HCT116 (cell line): ENCODE measurements around the gene HK3. TPM values are rescaled to one million over a fixed set of nuclear protein-coding genes. Genes with fewer than 3 reads are reported as not detected.
A peak's percentile ranks its signal among the peaks of the same experiment; 100 is the strongest.

Source experiments
- ATAC-seq: fragments of 200-7000 bp; cut with Tn5 transposase; 2 replicates; pipeline ENCODE4 v1.9.1; 2020; ENCODE audit warnings: mild to moderate bottlenecking, moderate library complexity
- BruUV-seq: library from RNA; stranded (reverse); fragments of 400-500 nt; replicated peaks from 2 replicates; lab custom pipeline; 2021; lab: Mats Ljungman, UMichigan
- CTCF ChIA-PET: fragments of 300-600 bp; sonication (Branson Sonifier 250); formaldehyde crosslinking; loops from one replicate; lab custom pipeline; 2021; ENCODE audit warnings: antibody characterized with exemption; lab: Charles Lee
- POLR2A ChIA-PET: fragments of 300-600, 350-600 bp; sonication (Branson Sonifier 250); formaldehyde crosslinking; loops from one replicate; lab custom pipeline; 2021; ENCODE audit warnings: antibody characterized with exemption; lab: Charles Lee
- RAD21 ChIA-PET, 2 experiments: fragments of 300-600 bp; sonication (Branson Sonifier 250); formaldehyde crosslinking; loops; one replicate each; lab custom pipeline; 2023; ENCODE audit warnings: low total read pairs in 2 of 2; ENCODE audit not compliant: uncharacterized antibody in 2 of 2, unreplicated experiment in 2 of 2, low non-redundant PET in 1 of 2; lab: Charles Lee
- DNase-seq: peaks from one replicate; pipeline ENCODE4 v3.0.0-alpha.2; 2010; ENCODE audit warnings: low read depth, low spot score
- H2AFZ ChIP-seq: fragments of 200-600 bp; shearing (Covaris generic), sonication (generic); 2 replicates; pipeline ENCODE4 v1.6.1; 2017; ENCODE audit warnings: low read depth, mixed run types, mixed read lengths, antibody characterized with exemption, low read length; ENCODE audit not compliant: poor library complexity, severe bottlenecking
- H3K27ac ChIP-seq: 2 replicates; pipeline ENCODE4 v1.5.1; 2012; ENCODE audit warnings: low read depth, low read length
- H3K27me3 ChIP-seq: fragments of 200-600 bp; sonication (generic); 2 replicates; pipeline ENCODE4 v1.6.1; 2016; ENCODE audit warnings: mixed run types, low read length, mixed read lengths; ENCODE audit not compliant: insufficient read depth
- H3K36me3 ChIP-seq, 2 experiments: fragments of 200-500 bp in 1 of 2; fragments of 200-600 bp in 1 of 2; sonication (Bioruptor generic) in 1 of 2; sonication (generic) in 1 of 2; 2 replicates each; pipeline versions ENCODE4 v1.5.1 to v1.6.1; 2014 to 2016; ENCODE audit warnings: low read length in 2 of 2, inconsistent platforms in 1 of 2, mixed read lengths in 1 of 2, mixed run types in 1 of 2; ENCODE audit not compliant: insufficient read depth in 2 of 2, control insufficient read depth in 1 of 2
- H3K4me1 ChIP-seq, 2 experiments: fragments of 200-600 bp in 1 of 2; sonication (generic) in 1 of 2; 2 replicates each; pipeline versions ENCODE4 v1.5.1 to v1.6.1; 2012 to 2017; ENCODE audit warnings: low read length in 2 of 2, inconsistent platforms in 1 of 2, mild to moderate bottlenecking in 1 of 2, mixed read lengths in 1 of 2, mixed run types in 1 of 2, moderate library complexity in 1 of 2; ENCODE audit not compliant: insufficient read depth in 2 of 2, control insufficient read depth in 1 of 2
- H3K4me2 ChIP-seq: fragments of 200-600 bp; sonication (generic); 2 replicates; pipeline ENCODE4 v1.6.1; 2017; ENCODE audit warnings: mixed run types, low read length, mixed read lengths
- H3K4me3 ChIP-seq, 2 experiments: fragments of 200-600 bp in 1 of 2; sonication (generic) in 1 of 2; replicated peaks in 1 of 2; 2 replicates each; pipeline ENCODE4 v1.5.1; 2011 to 2016; ENCODE audit warnings: low read length in 2 of 2, control low read depth in 1 of 2, low read depth in 1 of 2, mild to moderate bottlenecking in 1 of 2, mixed read lengths in 1 of 2, mixed run types in 1 of 2
- H3K79me2 ChIP-seq: fragments of 200-600 bp; sonication (generic); 2 replicates; pipeline ENCODE4 v1.6.1; 2017; ENCODE audit warnings: mild to moderate bottlenecking, mixed run types, low read length, moderate library complexity, mixed read lengths; ENCODE audit not compliant: insufficient read depth
- H3K9ac ChIP-seq: fragments of 200-600 bp; sonication (generic); 2 replicates; pipeline ENCODE4 v1.6.1; 2016; ENCODE audit warnings: low read length, mixed read lengths
- H3K9me2 ChIP-seq: fragments of 200-600 bp; sonication (generic), shearing (Covaris generic); 2 replicates; pipeline ENCODE4 v1.6.1; 2017; ENCODE audit warnings: mixed run types, mild to moderate bottlenecking, moderate library complexity; ENCODE audit not compliant: insufficient read depth
- H3K9me3 ChIP-seq, 2 experiments: fragments of 200-500 bp in 1 of 2; fragments of 200-600 bp in 1 of 2; sonication (Bioruptor generic) in 1 of 2; sonication (generic) in 1 of 2; 2 replicates each; pipeline ENCODE4 v1.6.1; 2014 to 2017; ENCODE audit warnings: low read length in 2 of 2, mixed read lengths in 2 of 2, inconsistent platforms in 1 of 2, low read depth in 1 of 2, mild to moderate bottlenecking in 1 of 2, mixed run types in 1 of 2, moderate library complexity in 1 of 2; ENCODE audit not compliant: control insufficient read depth in 1 of 2, insufficient read depth in 1 of 2
- H4K20me1 ChIP-seq: fragments of 200-600 bp; sonication (generic), shearing (Covaris generic); 2 replicates; pipeline ENCODE4 v1.6.1; 2017; ENCODE audit warnings: mixed run types, mild to moderate bottlenecking, moderate library complexity; ENCODE audit not compliant: insufficient read depth
- ATF3 ChIP-seq: IDR thresholded peaks from 2 replicates; pipeline ENCODE4 v1.6.1; 2012
- CEBPB ChIP-seq: IDR thresholded peaks from 2 replicates; pipeline ENCODE4 v1.6.1; 2012; ENCODE audit warnings: low read depth
- CTCF ChIP-seq, 3 experiments: fragments of 200-600 bp in 1 of 3; sonication (generic) in 1 of 3; IDR thresholded peaks in 2 of 3; conservative IDR thresholded peaks in 1 of 3; 2 replicates each; pipeline ENCODE4 v1.5.1; 2012 to 2017; ENCODE audit warnings: low read depth in 2 of 3, low read length in 2 of 3, antibody characterized with exemption in 1 of 3, borderline replicate concordance in 1 of 3, control low read depth in 1 of 3, mild to moderate bottlenecking in 1 of 3, mixed read lengths in 1 of 3, mixed run types in 1 of 3, moderate library complexity in 1 of 3; ENCODE audit not compliant: insufficient read depth in 1 of 3
- EGR1 ChIP-seq: IDR thresholded peaks from 2 replicates; pipeline ENCODE4 v1.6.1; 2012; ENCODE audit warnings: low read depth
- FOSL1 ChIP-seq: IDR thresholded peaks from 2 replicates; pipeline ENCODE4 v1.6.1; 2012; ENCODE audit warnings: low read depth
- JUND ChIP-seq: IDR thresholded peaks from 2 replicates; pipeline ENCODE4 v1.6.1; 2012
- POLR2A ChIP-seq: IDR thresholded peaks from 2 replicates; pipeline ENCODE4 v1.7.0; 2011; ENCODE audit warnings: borderline replicate concordance; ENCODE audit not compliant: insufficient read depth, insufficient read length; ENCODE audit errors: extremely low read depth
- POLR2AphosphoS5 ChIP-seq: IDR thresholded peaks from 2 replicates; pipeline ENCODE4 v1.6.1; 2011; ENCODE audit warnings: mild to moderate bottlenecking, low read depth, low read length, moderate library complexity
- REST ChIP-seq: IDR thresholded peaks from 2 replicates; pipeline ENCODE4 v1.6.1; 2012; ENCODE audit warnings: low read depth
- TCF7L2 ChIP-seq: IDR thresholded peaks from 2 replicates; pipeline ENCODE4 v1.7.0; 2011; ENCODE audit warnings: borderline replicate concordance, inconsistent platforms; ENCODE audit not compliant: insufficient read depth, insufficient read length; ENCODE audit errors: extremely low read depth
- ZFX ChIP-seq: fragments of 450-650 bp; IDR thresholded peaks from 2 replicates; pipeline ENCODE4 v1.6.1; 2017
- intact Hi-C: fragments of 100-400 bp; cut with micrococcal nuclease; formaldehyde crosslinking; loops from 2 replicates; pipeline ENCODE4 v1.10.0; 2022
- total RNA-seq: library from RNA; stranded (reverse); gene quantifications from one replicate; pipeline ENCODE4 v1.2.1, GENCODE V29; 2021; ENCODE audit not compliant: unreplicated experiment

HK3 gene
- total RNA-seq, 1 experiment from 2014 or later = 0.30 TPM

- BruUV-seq = no TSS peak
- H2AFZ ChIP-seq = no peak overlapping the region
- CTCF ChIA-PET = interaction anchor here (1.8 kb wide), 1 partner anchor 240 kb away, joined by 6 read pairs; no protein-coding TSS in a partner anchor
- H4K20me1 ChIP-seq = no peaks in the 10 kb centered on the region
- H3K9me2 ChIP-seq = no peaks in the 10 kb centered on the region
- H3K27me3 ChIP-seq = no peaks in the 10 kb centered on the region
- no peak overlapping the region for H3K4me3 ChIP-seq
- no peaks in the 10 kb centered on the region for H3K9me3 ChIP-seq
- RAD21 ChIA-PET = interaction anchor here in 1 of 2 experiments (0.6 kb wide), 1 partner anchor 14 kb away, joined by 3 read pairs; no protein-coding TSS in a partner anchor
- TF ChIP-seq EGR1 = no peak
- no peak for TF ChIP-seq FOSL1
- 0 out of 2 replicates have a peak, but pooled peaks have one; percentile 37 for TF ChIP-seq POLR2AphosphoS5
- no peak for TF ChIP-seq POLR2A
- TF ChIP-seq, all 23 proteins: peak for 1
- ATAC-seq = 0 out of 2 replicates have a peak, but pooled peaks have one; percentile 8
- Histone ChIP-seq H3K79me2 (no peaks in the 10 kb centered on the region), H3K36me3 (peaks cover 19 to 32% of the 10 kb centered on the region in 2 experiments; a peak in 3 of 4 replicates), H3K9ac (no peak overlapping the region), H3K4me2 (no peak overlapping the region), H3K4me1 (no peaks in the 10 kb centered on the region), H3K27ac (no peak overlapping the region)
- no peak for DNase-seq
- POLR2A ChIA-PET = no interaction called here
- intact Hi-C loops = no loop called here
Observed at GRCh38 chr5:176900780-176901204, 1.6 kb upstream of the HK3 start.

GRCh38 chr5:176899946-176900779 is 1.0 kb upstream of the HK3 start:
- Histone ChIP-seq H3K79me2 (no peaks in the 10 kb centered on the region), H2AFZ (no peak overlapping the region), H3K4me1 (no peaks in the 10 kb centered on the region), H3K36me3 (peaks cover 17 to 26% of the 10 kb centered on the region in 2 experiments; a peak in 3 of 4 replicates), H3K27ac (no peak overlapping the region), H3K27me3 (no peaks in the 10 kb centered on the region), H3K4me2 (no peak overlapping the region), H3K9ac (no peak overlapping the region), H4K20me1 (no peaks in the 10 kb centered on the region), H3K9me3 (no peaks in the 10 kb centered on the region), H3K9me2 (no peaks in the 10 kb centered on the region), H3K4me3 (no peak overlapping the region)
- no peak for ATAC-seq
- no TSS peak for BruUV-seq
- no peak for DNase-seq
- RAD21 ChIA-PET = no interaction called here
- POLR2A ChIA-PET = no interaction called here
- intact Hi-C loops = no loop called here
- CTCF ChIA-PET = interaction anchor here (1.8 kb wide), 1 partner anchor 240 kb away, joined by 6 read pairs; no protein-coding TSS in a partner anchor
- TF ChIP-seq ATF3 (no peak), CEBPB (no peak), REST (no peak), JUND (no peak), TCF7L2 (no peak), ZFX (no peak), CTCF (IDR thresholded peaks at IDR 0.05 in 2 of 3, conservative IDR thresholded peaks at IDR 0.05 in 1 of 3; ENCODE audit: borderline replicate concordance in 1 of 3, insufficient read depth in 1 of 3, low read depth in 2 of 3, low read length in 2 of 3) (no peak), EGR1 (no peak), POLR2AphosphoS5 (no peak)
